ENCODE measurements around the gene TM7SF2. TPM values are rescaled to one million over a fixed set of nuclear protein-coding genes. Genes with fewer than 3 reads are reported as not detected.

The TM7SF2 gene
- total and polyA plus RNA-seq, 2 donors from 2014 or later = 20.9 to 88.2 TPM

- peak; percentile 90 to 94 (median 92) for DNase-seq
- Histone ChIP-seq H3K36me3 (ENCODE audit: control insufficient read depth in 2 of 3, insufficient read depth in 3 of 3, low read length in 3 of 3) (peaks cover 0 to 2% (median 0%) of the 10 kb centered on the region in 3 donors), H3K27ac (ENCODE audit: low read depth in 2 of 2, low read length in 2 of 2) (no peak overlapping the region), H3K9ac (ENCODE audit: low read length in 3 of 3) (peak overlapping the region in 1 of 3 donors; percentile 55), H3K4me1 (ENCODE audit: control insufficient read depth in 2 of 3, insufficient read depth in 2 of 3, low read depth in 1 of 3, low read length in 3 of 3) (peaks cover 0 to 30% (median 4%) of the 10 kb centered on the region in 3 donors), H3K27me3 (ENCODE audit: control insufficient read depth, insufficient read depth, low read length) (no peaks in the 10 kb centered on the region), H3K9me3 (ENCODE audit: control insufficient read depth in 2 of 3, insufficient read depth in 1 of 3, low read length in 3 of 3) (no peaks in the 10 kb centered on the region), H3K4me3 (ENCODE audit: low read length in 3 of 3) (no peak overlapping the region)
- no peak for FAIRE-seq
- intact Hi-C loops (cut with DNase I) = no loop called here
- TF ChIP-seq CTCF (IDR thresholded peaks at IDR 0.05; ENCODE audit: borderline replicate concordance, extremely low read depth, insufficient read depth) = peak; percentile 100
Measured at GRCh38 chr11:65110354-65110861, 1.3 kb upstream of the TM7SF2 start.

DNA sequence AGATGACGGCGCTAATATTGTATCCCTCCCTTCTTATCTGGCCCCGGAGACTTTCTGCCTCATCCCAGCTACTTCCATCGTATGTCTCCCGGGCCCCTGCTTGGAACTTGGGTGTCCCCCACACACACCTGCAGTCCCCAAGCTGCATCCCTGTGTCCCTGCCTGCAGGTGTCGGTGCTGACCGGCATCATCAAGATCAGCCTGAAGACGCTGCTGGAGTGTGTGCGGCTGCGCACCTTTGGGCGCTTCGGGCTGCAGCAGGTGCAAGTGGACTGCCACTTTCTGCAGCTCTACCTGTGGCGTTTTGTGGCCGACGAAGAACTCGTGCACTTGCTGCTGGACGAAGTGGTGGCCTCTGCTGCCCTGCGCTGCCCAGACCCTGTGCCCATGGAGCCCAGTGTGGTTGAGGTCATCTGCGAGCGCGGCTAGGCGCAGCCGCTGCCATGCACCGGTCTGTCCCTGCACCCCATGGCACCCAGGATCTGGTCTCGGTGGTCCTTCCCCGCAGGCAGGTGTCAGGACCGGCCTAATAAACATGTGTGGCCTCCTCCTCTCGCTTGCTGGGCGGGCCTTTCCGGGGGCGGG lies 421 bp upstream of the TM7SF2 start:
- no peak overlapping the region for H3K27ac ChIP-seq (ENCODE audit: low read depth in 2 of 2, low read length in 2 of 2)
- no peak overlapping the region for H3K9ac ChIP-seq (ENCODE audit: low read length in 3 of 3)
- no peak for FAIRE-seq
- no peaks in the 10 kb centered on the region for H3K9me3 ChIP-seq (ENCODE audit: control insufficient read depth in 2 of 3, insufficient read depth in 1 of 3, low read length in 3 of 3)
- H3K4me3 ChIP-seq (ENCODE audit: low read length in 3 of 3) = no peak overlapping the region
- H3K4me1 ChIP-seq (ENCODE audit: control insufficient read depth in 2 of 3, insufficient read depth in 2 of 3, low read depth in 1 of 3, low read length in 3 of 3) = peaks cover 0 to 39% (median 8%) of the 10 kb centered on the region in 3 donors
- no peak for DNase-seq
- H3K36me3 ChIP-seq (ENCODE audit: control insufficient read depth in 2 of 3, insufficient read depth in 3 of 3, low read length in 3 of 3) = peaks cover 0 to 5% (median 0%) of the 10 kb centered on the region in 3 donors
- intact Hi-C loops (cut with DNase I) = no loop called here
- no peaks in the 10 kb centered on the region for H3K27me3 ChIP-seq (ENCODE audit: control insufficient read depth, insufficient read depth, low read length)
- no peak for TF ChIP-seq CTCF (IDR thresholded peaks at IDR 0.05; ENCODE audit: borderline replicate concordance, extremely low read depth, insufficient read depth)

DNA sequence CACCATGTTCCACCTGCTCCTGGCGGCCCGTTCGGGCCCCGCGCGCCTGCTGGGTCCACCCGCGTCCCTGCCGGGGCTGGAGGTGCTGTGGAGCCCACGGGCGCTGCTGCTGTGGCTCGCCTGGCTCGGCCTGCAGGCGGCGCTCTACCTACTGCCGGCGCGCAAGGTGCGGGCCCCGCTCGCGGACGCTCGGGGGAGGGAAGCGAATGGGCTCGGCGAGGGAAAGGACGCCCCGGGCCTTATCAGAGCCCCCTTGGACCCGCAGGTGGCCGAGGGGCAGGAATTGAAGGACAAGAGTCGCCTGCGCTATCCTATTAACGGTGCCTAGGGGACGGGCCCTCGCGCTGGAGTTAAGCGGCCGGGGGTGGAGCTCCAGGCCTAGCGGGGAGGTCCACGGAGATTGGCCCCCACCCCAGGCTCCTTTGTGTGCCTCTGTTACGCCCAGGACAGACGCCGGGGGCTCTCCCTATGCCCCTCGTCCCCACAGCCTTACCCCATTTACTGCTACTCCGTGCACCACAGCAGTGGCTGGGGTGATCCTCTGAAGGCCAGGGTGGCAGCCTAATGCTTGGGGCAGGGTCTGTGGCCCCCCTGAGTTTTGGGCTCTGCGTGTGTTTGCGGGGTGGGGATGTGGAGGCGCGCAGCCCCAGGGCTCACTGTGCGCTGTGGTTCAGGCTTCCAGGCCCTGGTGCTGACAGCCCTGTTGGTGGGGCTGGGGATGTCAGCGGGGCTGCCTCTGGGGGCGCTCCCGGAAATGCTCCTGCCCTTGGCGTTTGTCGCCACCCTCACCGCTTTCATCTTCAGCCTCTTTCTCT lies 1.1 kb downstream of the TM7SF2 start:
- H3K27ac ChIP-seq (ENCODE audit: low read depth in 2 of 2, low read length in 2 of 2) = peak overlapping the region; percentile 69 to 72
- peak overlapping the region in 2 of 3 donors; percentile 46 to 77 for H3K9ac ChIP-seq (ENCODE audit: low read length in 3 of 3)
- intact Hi-C loops (cut with DNase I) = no loop called here
- TF ChIP-seq CTCF (IDR thresholded peaks at IDR 0.05; ENCODE audit: borderline replicate concordance, extremely low read depth, insufficient read depth) = peak; percentile 72
- H3K9me3 ChIP-seq (ENCODE audit: control insufficient read depth in 2 of 3, insufficient read depth in 1 of 3, low read length in 3 of 3) = no peaks in the 10 kb centered on the region
- peak overlapping the region; percentile 20 to 63 (median 44) for H3K4me3 ChIP-seq (ENCODE audit: low read length in 3 of 3)
- H3K4me1 ChIP-seq (ENCODE audit: control insufficient read depth in 2 of 3, insufficient read depth in 2 of 3, low read depth in 1 of 3, low read length in 3 of 3) = peaks cover 0 to 43% (median 10%) of the 10 kb centered on the region in 3 donors
- peaks cover 0 to 6% (median 0%) of the 10 kb centered on the region in 3 donors for H3K36me3 ChIP-seq (ENCODE audit: control insufficient read depth in 2 of 3, insufficient read depth in 3 of 3, low read length in 3 of 3)
- DNase-seq (peak; percentile 65 to 86 (median 74)), FAIRE-seq (no peak)
- no peaks in the 10 kb centered on the region for H3K27me3 ChIP-seq (ENCODE audit: control insufficient read depth, insufficient read depth, low read length)
